HG03045 (cell line): Measurements from ENCODE around the gene NEO1.
"Not testable (repeated sequence)": the region's sequence is repeated elsewhere in the genome, so short reads cannot be mapped to it uniquely, and the experiment has no call there.

ENCODE experiments used
- ATAC-seq: cut with Tn5 transposase; IDR thresholded peaks from one replicate; pipeline ENCODE4 v1.9.1; 2021; ENCODE audit warnings: mild to moderate bottlenecking, moderate library complexity; ENCODE audit not compliant: unreplicated experiment

Gene NEO1

GRCh38 chr15:73298522-73299245 lies 246.4 kb downstream of the NEO1 start:
- ATAC-seq = no peak

GRCh38 chr15:73300286-73300685 lies 248.0 kb downstream of the NEO1 start:
- not testable (repeated sequence) for ATAC-seq

GRCh38 chr15:73303636-73304035 lies 251.4 kb downstream of the NEO1 start:
- no peak for ATAC-seq

GRCh38 chr15:73305331-73306211 lies 253.3 kb downstream of the NEO1 start:
- no peak for ATAC-seq

GRCh38 chr15:73308305-73308704 lies 256.0 kb downstream of the NEO1 start:
- no peak for ATAC-seq

- no peak for ATAC-seq
Observed at GRCh38 chr15:73313861-73314260, 261.6 kb downstream of the NEO1 start.

- ATAC-seq = no peak
Observed at GRCh38 chr15:73317651-73318462, 265.6 kb downstream of the NEO1 start.

- ATAC-seq = no peak
Observed at GRCh38 chr15:73318463-73319351, 266.4 kb downstream of the NEO1 start.

- no peak for ATAC-seq
Observed at GRCh38 chr15:73319460-73320245, 267.4 kb downstream of the NEO1 start.

GRCh38 chr15:73320619-73321180 lies 268.4 kb downstream of the NEO1 start:
- no peak for ATAC-seq

GRCh38 chr15:73321496-73322450 lies 269.5 kb downstream of the NEO1 start:
- no peak for ATAC-seq

- ATAC-seq = no peak
Observed at GRCh38 chr15:73322665-73323373, 270.6 kb downstream of the NEO1 start.

GRCh38 chr15:73323374-73323955 lies 271.2 kb downstream of the NEO1 start:
- ATAC-seq = no peak

GRCh38 chr15:73323956-73324355 lies 271.7 kb downstream of the NEO1 start:
- ATAC-seq = no peak

- no peak for ATAC-seq
Observed at GRCh38 chr15:73324496-73325170, 272.4 kb downstream of the NEO1 start.

- ATAC-seq = no peak
Observed at GRCh38 chr15:73325191-73325861, 273.1 kb downstream of the NEO1 start.
